HUES48 (cell line): ENCODE data around the gene TMEM181.

Experiments used
- H3K27ac ChIP-seq: one replicate; pipeline ENCODE4 v1.7.0; 2013; ENCODE audit warnings: low read depth, low read length, inconsistent platforms
- H3K27me3 ChIP-seq: 2 replicates; pipeline ENCODE4 v1.6.1; 2013; ENCODE audit warnings: mild to moderate bottlenecking, low read length; ENCODE audit not compliant: control insufficient read depth, insufficient read depth
- H3K36me3 ChIP-seq: 2 replicates; pipeline ENCODE4 v1.6.1; 2013; ENCODE audit warnings: low read length; ENCODE audit not compliant: control insufficient read depth, insufficient read depth
- H3K4me1 ChIP-seq: 2 replicates; pipeline ENCODE4 v1.6.1; 2013; ENCODE audit warnings: mild to moderate bottlenecking, low read length; ENCODE audit not compliant: control insufficient read depth, insufficient read depth
- H3K4me3 ChIP-seq: 2 replicates; pipeline ENCODE4 v1.5.1; 2013; ENCODE audit warnings: mild to moderate bottlenecking, low read depth, low read length
- H3K9ac ChIP-seq: 2 replicates; pipeline ENCODE4 v1.6.1; 2013; ENCODE audit warnings: mild to moderate bottlenecking, low read depth, low read length, moderate library complexity
- H3K9me3 ChIP-seq: 2 replicates; pipeline ENCODE4 v1.6.1; 2013; ENCODE audit warnings: low read length; ENCODE audit not compliant: control insufficient read depth, insufficient read depth

TMEM181 gene

DNA sequence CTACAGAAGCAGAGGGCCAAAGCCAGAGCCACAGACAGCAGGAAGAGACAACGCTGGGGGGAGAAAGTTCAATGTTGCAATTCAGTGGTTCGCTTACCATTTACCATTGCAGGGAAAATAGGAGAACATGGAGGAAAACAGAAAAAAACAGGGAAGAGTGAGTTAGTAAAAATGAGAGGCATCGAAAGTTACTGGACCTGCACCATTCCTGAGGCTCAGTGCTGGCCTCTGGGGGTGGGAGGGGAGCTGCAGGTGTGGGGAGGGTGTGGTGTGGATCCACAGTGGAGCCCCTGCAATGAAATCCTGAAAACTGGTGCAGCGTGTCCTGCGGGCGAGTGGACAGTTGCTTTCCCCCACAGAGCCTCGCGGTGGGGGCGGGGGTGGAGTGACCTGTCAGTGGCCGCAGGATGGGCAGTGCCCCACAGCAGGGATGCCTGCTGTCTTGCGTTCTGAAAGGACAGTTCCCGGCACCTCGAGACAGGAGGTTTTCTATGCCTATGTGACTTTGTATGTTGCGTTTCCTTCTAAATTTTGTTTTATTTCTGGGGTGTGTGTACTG is 5.7 kb downstream of the TMEM181 start:
- Histone ChIP-seq H3K36me3 (no peaks in the 10 kb centered on the region), H3K4me1 (peaks cover 7% of the 10 kb centered on the region), H3K9ac (no peak overlapping the region), H3K27me3 (no peaks in the 10 kb centered on the region), H3K9me3 (no peaks in the 10 kb centered on the region), H3K4me3 (no peak overlapping the region), H3K27ac (no peak overlapping the region)

- H3K9me3 ChIP-seq, result no peaks in the 10 kb centered on the region
- H3K9ac ChIP-seq, result no peak overlapping the region
- peaks cover 3% of the 10 kb centered on the region for H3K4me1 ChIP-seq
- no peak overlapping the region for H3K4me3 ChIP-seq
- H3K27me3 ChIP-seq, result no peaks in the 10 kb centered on the region
- no peaks in the 10 kb centered on the region for H3K36me3 ChIP-seq
- no peak overlapping the region for H3K27ac ChIP-seq
Measured at GRCh38 chr6:158566207-158566818, 6.4 kb downstream of the TMEM181 start.

DNA sequence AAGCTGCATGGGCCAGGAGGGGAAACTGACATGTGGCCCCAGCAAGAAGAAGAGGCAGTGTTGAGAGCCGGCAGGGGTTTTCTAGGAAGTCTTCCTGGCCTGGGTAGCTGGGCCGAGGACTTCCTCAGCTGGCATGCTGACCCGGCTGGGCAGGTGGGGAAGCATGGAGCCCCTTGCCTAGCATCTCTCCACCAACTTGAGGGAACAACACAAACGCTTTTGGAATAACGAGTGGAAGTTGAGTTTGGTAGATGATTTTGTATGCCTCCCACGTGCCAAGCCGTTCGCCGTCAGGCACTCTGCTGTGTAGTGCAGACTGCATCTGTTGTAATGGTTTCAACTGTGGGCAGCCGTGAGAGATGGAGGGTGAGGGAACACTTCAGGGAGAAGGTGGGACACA is 7.3 kb downstream of the TMEM181 start:
- Histone ChIP-seq H3K36me3 (peaks cover 2% of the 10 kb centered on the region; the same call in 1 of the 2 replicates), H3K4me1 (no peaks in the 10 kb centered on the region), H3K27ac (no peak overlapping the region), H3K9ac (no peak overlapping the region), H3K9me3 (no peaks in the 10 kb centered on the region), H3K27me3 (no peaks in the 10 kb centered on the region), H3K4me3 (no peak overlapping the region)

- Histone ChIP-seq H3K36me3 (peaks cover 6% of the 10 kb centered on the region; the same call in 1 of the 2 replicates), H3K27ac (no peak overlapping the region), H3K9ac (no peak overlapping the region), H3K9me3 (no peaks in the 10 kb centered on the region), H3K27me3 (no peaks in the 10 kb centered on the region), H3K4me3 (no peak overlapping the region), H3K4me1 (no peaks in the 10 kb centered on the region)
Measured at GRCh38 chr6:158567871-158568401, 8.0 kb downstream of the TMEM181 start.

DNA sequence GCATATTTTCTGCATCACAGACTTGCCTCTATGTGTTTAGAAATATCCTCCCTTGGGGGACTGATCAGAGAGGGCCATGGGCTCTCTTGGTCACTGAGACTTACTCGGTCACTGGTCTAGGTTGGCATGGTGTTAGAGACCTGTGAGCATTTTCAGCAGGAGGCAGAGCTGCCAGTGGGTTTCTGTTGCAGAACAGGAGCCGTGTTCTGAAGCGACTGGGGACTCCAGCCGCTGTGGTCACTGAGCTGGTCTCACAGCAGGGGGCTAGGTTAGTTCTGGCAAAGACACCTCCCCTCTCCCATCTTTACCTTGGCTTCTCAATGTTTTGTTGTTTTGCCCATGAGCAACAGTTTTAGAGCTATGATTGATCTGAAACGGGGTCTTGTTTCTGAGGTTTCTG is 8.7 kb downstream of the TMEM181 start:
- H3K27me3 ChIP-seq, result no peaks in the 10 kb centered on the region
- no peaks in the 10 kb centered on the region for H3K4me1 ChIP-seq
- peaks cover 6% of the 10 kb centered on the region; the same call in 1 of the 2 replicates for H3K36me3 ChIP-seq
- H3K9ac ChIP-seq, result no peak overlapping the region
- H3K9me3 ChIP-seq, result no peaks in the 10 kb centered on the region
- no peak overlapping the region for H3K4me3 ChIP-seq
- H3K27ac ChIP-seq, result no peak overlapping the region

DNA sequence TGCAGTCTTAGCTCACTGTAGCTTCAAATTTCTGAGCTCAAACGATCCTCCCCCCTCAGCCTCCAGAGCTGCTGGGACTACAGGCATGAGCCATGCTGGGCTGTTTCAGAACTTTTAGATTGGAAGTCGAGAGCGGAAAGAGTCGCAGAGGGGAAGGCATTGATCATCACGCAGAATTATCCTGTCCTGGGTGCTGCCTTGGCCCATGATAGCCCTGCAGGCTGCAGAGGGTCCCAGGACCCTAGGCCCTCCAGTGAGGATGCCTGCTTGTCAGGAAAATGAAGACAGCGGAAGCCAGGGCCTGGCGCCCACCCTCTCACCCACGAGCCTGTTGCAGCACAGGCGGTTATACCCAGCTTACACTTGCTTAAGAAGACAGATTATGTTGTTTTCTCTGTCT is 9.1 kb downstream of the TMEM181 start:
- H3K36me3 ChIP-seq, result peaks cover 6% of the 10 kb centered on the region; the same call in 1 of the 2 replicates
- no peak overlapping the region for H3K9ac ChIP-seq
- no peaks in the 10 kb centered on the region for H3K9me3 ChIP-seq
- no peaks in the 10 kb centered on the region for H3K27me3 ChIP-seq
- H3K4me3 ChIP-seq, result no peak overlapping the region
- no peak overlapping the region for H3K27ac ChIP-seq
- H3K4me1 ChIP-seq, result no peaks in the 10 kb centered on the region

DNA sequence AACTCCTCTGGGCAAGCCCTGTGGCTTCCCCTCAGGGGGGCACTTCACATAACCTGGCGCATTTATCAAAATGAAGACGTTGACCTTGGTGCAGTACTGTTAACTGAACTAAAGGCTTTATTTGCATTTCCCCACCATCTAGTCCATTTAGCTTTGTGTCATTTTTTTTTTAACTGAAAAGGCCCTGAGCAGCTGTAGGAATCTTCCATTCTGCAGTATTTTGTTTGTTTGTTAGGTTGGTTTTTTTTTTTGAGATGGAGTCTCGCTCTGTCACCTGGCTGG is 10.7 kb downstream of the TMEM181 start:
- Histone ChIP-seq H3K9me3 (no peaks in the 10 kb centered on the region), H3K27ac (no peak overlapping the region), H3K4me1 (peaks cover under 1% of the 10 kb centered on the region; the same call in 1 of the 2 replicates), H3K4me3 (no peak overlapping the region), H3K27me3 (no peaks in the 10 kb centered on the region), H3K36me3 (peaks cover 12% of the 10 kb centered on the region; the same call in 1 of the 2 replicates), H3K9ac (no peak overlapping the region)

GRCh38 chr6:158571826-158572652 is 12.1 kb downstream of the TMEM181 start:
- H3K36me3 ChIP-seq, result peaks cover 12% of the 10 kb centered on the region; the same call in 1 of the 2 replicates
- no peak overlapping the region for H3K4me3 ChIP-seq
- no peak overlapping the region for H3K9ac ChIP-seq
- H3K27me3 ChIP-seq, result no peaks in the 10 kb centered on the region
- H3K27ac ChIP-seq, result no peak overlapping the region
- peaks cover 4% of the 10 kb centered on the region; the same call in 1 of the 2 replicates for H3K4me1 ChIP-seq
- H3K9me3 ChIP-seq, result no peaks in the 10 kb centered on the region

GRCh38 chr6:158572653-158573541 is 13.0 kb downstream of the TMEM181 start:
- Histone ChIP-seq H3K4me1 (peaks cover 4% of the 10 kb centered on the region; the same call in 1 of the 2 replicates), H3K36me3 (peaks cover 12% of the 10 kb centered on the region; the same call in 1 of the 2 replicates), H3K9me3 (no peaks in the 10 kb centered on the region), H3K27me3 (no peaks in the 10 kb centered on the region), H3K9ac (no peak overlapping the region), H3K27ac (no peak overlapping the region), H3K4me3 (no peak overlapping the region)

DNA sequence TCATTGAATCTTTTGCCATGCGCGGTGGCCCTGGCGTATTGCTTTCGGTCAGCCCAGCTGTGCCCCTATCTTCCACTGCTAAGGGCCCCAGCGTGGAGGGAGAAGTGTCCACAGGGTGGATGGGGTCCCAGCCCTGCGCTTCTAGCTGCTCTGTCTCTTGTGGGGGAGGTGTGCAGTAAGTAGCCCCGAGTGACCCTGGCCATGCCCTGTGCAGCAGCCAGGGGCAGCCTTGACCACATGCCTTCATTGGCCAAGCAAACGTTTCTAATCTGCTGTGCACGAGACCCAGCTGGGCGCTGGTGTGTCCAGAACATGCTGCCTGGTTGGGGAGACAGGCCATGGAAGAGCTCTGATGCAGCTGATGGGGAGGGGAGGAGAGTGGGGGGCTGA is 13.6 kb downstream of the TMEM181 start:
- Histone ChIP-seq H3K9me3 (no peaks in the 10 kb centered on the region), H3K9ac (no peak overlapping the region), H3K36me3 (peaks cover 12% of the 10 kb centered on the region; the same call in 1 of the 2 replicates), H3K27ac (no peak overlapping the region), H3K27me3 (no peaks in the 10 kb centered on the region), H3K4me3 (no peak overlapping the region), H3K4me1 (peaks cover 4% of the 10 kb centered on the region; the same call in 1 of the 2 replicates)
